Stimulated activated CD4-positive, alpha-beta T cell treated with anti-CD3 and anti-CD28 coated beads, Interleukin-2, amount 100 ng/mL, for 4 hours (primary cell): Measurements from ENCODE around the gene CLDN16.

Experiments used
- DNase-seq: peaks from one replicate; pipeline ENCODE4 v3.0.0-alpha.2; 2020; ENCODE audit warnings: low read depth

Gene CLDN16

DNA sequence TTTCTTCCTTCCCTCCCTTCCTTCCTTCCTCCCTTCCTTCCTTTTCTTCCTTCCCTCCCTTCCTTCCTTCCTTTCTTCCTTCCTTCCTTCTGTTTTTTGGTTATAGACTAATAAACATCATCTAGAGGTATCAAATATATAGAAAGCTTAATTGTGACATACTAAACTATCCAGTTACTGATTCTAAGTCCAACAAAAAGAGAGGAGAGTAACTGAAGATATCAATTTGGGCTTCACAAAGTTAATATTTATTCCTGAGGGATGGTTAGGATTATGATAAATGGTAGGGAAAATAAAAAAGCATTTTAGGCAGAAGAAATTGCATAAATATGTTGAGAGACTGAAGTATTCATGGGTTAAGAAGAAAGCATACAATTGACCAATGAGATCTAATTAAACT is 7.8 kb upstream of the CLDN16 start:
- no peak for DNase-seq

DNA sequence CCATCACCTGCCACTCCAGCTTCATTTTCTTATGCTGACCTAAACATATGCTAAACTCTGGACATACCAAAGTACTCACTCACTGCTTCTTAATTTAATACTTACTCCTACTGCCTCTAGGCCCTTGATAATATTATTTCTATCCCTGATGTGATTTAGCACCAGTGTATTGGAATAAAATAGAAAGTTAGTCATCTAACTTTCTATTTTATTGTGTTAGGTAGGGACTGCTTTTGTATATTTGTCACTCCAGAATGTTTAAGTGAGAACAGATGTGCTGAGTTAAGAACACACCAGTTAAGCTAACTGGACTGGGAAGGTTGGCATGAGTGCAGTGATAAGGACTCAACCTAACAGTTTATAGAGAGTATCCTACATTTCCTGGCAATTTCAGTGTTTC is 6.5 kb upstream of the CLDN16 start:
- no peak for DNase-seq

DNA sequence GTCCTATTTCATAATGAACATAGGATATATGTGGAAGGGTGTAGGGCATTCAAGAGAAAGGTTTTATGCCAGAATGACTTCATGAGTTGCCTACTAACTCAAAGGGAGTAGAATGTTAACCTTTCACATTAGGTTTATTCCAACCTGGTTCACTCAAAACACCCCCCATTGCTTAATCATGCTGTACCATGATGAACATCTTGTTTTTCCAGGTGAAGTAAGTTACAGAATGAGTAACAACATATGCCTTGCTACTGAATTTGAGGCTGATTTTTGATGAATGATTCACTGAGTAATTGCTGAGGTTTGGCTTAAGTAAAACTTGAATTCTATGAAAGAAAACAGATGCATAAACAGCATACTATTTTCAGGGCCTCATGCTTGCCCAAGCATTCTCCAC is 5.9 kb upstream of the CLDN16 start:
- DNase-seq, result no peak

DNA sequence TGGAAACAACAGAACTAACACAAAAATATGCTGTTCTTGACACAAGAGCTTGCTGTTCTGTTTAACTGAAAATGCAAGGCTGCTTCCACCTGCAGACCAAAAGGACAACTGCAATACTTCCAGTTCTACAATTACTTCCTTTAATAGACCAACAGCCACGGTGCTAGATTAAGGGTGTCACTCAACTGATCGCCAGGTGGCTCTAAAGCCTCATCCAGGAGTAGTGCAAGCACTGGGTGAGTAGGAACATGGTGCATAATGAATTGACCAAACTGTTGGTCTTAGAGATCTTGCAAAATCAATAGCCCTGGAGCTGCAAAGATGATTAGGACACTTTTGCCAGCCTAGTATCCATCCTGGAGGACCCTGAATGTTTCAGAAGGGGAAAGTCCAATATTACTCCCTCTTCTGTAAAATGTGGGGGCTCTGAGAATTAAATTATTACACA is 3.6 kb upstream of the CLDN16 start:
- no peak for DNase-seq

DNA sequence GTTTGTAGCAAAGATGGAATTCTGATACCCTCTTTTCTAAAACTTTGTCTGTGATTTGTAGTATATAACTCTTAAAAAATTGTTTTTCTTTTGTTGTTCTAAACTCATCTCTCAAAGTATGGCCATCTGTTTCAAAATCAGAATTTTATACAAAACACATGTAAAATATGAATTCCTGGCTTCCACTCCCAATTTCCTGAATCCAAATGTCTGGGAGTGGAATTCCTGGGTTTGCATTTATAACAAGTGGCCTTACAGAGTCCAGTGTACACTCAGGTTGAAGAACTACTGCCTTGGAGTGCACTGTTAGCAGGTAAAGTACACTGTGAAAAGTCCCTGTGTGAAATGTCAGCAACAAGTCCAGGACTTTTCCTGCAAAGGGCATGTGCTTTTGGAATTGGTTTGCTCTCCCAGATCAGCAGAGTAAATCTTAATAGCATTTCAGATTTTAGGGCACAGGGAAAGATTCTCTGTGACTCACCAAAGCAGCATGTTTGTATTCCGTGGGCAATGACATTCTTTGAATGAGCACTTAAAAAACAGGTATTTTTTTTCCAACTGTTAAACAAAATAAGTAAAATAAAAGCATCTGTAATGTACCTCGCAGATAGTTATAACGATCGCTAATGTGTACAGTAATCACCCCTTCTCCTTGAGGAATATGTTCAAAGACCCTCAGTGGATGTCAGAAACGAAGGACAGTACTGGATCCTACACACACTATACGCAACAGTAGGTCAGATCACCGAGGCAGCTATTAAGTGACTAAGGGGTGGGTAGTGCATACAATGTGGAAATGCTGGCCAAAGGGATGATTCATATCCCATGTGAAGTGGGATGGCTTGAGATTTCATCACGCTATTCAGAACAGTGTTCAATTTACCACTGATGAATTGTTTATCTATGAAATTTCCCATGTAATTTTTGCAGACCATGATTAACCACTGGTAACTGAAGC is 2.0 kb upstream of the CLDN16 start:
- DNase-seq, result no peak

DNA sequence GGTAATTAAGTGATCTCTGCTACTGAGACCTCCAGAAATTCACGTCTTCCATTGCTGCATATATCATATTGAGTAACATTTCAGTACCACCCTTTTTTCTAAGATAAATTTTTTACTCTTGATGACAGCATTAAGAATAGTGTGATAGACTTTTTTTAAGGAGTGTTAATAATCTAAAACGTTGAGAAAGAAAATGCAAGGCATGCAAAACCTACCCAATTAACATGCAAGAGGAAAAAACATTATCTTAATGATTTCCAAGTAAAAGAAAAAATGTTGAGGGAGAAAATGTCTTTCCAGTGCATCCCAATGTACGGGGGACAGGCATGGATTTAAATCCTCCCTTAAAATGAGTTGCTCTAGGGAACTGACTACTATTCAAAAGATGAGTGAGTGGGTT is 740 bp downstream of the CLDN16 start:
- no peak for DNase-seq

DNA sequence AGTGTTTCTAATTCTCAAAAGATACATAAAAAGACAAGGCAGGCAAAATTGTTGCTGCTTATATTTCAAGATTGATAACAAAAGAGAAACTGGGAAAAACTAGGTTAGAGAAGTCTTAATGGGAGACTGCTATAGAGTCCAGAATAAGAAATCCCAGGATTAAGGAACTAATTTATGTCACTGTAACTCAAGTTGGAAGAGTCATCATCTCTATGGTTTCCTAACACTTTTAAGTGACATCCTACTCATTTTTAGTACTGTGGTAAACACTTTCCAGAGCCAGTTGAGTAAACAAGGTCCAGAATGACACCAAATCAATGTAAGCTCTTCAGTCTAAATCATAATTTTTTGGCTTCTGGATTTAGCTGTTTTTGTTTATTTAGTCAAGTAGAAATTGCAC is 8.0 kb downstream of the CLDN16 start:
- DNase-seq, result no peak

DNA sequence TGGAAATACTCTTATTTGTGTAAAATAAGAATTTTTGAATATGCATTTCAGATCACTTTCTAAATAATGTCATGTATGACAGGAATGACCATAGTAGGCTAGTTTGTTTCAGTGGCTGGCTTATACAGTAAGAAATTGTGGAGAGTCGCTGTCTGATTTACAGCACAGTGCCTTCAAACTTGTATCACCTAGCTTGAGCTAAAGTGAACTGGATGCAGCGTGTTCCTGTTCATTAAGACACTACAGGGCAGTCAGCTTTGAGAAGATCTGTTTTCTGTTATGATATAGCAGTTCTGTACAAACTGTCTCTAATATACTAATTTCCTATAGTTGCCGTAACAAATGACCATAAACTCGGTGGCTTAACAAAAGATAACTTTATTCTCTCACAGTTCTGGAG is 9.9 kb downstream of the CLDN16 start:
- no peak for DNase-seq

DNA sequence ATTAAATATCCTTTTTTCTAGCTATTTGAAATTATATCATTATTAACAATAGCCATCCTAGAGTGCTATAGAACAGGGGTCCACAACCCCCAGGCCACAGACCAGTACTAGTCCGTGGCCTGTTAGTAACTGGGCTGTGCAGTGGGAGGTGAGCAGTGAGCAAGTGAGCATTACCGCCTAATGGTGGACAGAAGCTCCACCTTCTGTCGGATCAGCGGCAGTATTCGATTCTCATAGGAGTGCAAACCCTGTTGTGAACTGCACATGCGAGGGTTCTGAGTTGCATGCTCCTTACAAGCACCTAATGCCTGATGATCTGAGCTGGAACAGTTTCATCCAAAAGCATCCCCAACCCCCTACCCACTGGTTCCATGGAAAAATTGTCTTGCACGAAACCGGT is 11.7 kb downstream of the CLDN16 start:
- no peak for DNase-seq

DNA sequence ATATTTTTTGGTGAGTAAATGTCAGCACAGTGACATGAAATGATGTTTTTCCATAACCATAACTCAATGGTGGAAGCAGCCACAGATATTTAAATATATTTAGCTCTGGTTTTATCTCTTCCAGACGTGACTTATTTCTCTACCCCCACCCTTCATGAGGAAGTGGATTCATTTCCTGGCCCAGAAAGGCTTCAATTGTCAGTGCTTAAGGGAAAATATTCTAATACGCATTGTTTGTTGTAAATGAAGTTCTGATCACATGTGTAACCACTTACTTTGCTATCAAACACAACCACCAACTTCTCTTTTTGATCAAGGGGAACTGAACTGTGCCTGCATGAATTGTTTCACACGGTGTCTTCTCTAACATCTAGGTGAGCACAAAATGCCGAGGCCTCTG is 14.0 kb downstream of the CLDN16 start:
- no peak for DNase-seq

DNA sequence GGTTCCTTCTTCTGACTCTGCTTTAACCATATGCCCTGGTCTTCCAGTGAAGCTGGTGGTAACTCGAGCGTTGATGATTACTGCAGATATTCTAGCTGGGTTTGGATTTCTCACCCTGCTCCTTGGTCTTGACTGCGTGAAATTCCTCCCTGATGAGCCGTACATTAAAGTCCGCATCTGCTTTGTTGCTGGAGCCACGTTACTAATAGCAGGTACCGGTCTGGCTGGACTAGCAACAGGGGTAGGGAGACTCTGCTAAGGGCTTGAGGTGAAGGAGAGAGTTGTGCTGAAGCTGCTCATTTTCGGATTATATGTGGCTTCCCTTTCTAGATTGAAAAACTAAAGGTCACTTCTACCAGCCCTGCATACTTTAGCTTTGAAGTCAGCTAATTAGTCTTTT is 16.8 kb downstream of the CLDN16 start:
- no peak for DNase-seq

DNA sequence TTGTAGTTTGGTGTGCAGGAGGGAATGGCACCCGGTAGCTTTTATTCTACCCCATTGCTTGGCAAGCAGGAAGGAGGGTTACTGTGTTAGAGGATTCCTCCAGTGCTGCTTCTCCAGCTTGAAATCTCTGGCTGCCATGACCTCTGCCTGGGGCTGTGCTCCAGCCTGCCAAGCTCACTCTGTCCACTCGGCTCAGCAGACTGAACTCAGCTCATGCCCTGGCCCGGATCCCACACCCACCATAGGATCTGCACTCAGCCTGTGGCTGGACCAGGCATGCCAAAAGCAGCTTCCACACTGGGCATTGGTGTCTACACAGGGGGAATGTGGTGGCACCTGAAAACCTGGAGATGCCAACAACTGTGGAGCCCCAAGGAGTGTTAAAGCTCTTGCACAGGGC is 26.3 kb downstream of the CLDN16 start:
- no peak for DNase-seq

DNA sequence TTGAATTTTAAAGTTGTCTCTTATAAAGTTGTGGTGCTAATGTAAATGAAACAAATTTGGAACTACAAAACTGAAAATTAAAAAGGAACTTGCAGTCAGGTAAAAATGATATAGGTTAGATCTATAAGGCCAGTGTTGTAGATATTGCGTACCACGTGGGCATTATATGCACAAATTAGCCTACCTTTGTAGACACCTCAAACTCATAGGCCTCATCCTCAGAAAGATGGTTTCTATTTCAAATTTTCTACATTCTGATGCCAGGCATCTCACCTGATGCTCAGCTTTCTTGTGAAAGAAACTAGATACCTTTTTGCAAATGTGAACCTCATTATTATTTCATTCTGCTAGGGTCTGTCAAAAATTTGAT is 36.1 kb downstream of the CLDN16 start:
- DNase-seq, result no peak

DNA sequence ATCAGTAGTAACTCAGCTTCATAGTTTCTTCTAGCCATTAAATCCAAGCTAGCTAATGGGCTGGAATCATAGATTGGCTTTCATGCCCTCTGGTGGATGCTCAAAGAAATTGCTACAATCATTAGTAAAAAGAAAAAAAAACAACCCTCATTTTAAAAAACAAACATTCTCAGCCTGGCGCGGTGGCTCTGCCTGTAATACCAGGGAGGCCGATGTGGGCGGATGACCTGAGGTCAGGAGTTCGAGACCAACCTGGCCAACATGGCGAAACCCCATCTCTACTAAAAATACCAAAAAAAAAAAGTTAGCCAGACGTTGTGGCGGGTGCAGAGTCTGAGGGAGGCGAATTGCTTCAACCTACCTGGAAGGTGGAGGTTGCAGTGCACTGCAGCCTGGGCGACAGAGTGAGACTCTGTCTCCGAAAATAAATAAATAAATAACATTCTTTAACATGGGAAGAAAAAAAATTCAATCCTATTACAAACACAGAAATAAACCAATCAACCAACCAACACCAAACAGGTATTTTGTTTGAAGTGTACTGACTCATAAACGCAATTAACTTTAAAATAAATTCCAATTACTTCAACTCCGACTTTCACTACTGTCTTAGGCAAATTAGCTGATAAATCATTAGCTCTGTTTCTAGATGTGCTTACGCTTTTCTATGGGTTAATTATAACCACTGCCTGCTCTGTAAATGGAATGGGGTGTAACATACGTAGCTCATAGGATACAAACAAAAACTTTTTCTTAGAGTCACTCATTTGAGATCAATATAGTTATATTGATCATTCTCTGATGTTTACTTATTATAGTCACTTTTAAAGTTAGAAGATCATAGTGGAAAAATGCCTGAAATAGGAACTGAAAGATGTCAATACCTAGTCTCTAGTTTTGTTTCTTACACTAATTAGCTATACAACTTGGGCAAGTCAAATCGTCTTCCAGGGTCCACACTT is 36.8 kb downstream of the CLDN16 start:
- DNase-seq, result peak; percentile 7

DNA sequence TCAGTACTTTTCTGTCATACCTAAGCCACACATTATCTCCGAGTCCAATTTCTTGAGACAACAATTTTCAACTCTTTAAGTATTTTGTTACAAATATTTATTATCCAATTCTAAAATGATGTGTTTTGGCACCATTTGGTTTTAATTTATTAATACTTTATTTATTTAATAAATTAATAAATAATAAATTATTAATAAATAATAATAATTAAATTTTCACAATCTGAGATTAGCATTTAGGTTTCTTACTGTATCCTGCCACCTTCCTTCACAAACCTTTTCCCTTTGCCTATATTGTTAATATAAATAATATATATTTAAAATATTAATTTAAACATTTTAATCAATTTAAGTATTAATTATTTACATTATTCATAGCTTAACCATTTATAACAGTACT is 37.9 kb downstream of the CLDN16 start:
- DNase-seq, result no peak

DNA sequence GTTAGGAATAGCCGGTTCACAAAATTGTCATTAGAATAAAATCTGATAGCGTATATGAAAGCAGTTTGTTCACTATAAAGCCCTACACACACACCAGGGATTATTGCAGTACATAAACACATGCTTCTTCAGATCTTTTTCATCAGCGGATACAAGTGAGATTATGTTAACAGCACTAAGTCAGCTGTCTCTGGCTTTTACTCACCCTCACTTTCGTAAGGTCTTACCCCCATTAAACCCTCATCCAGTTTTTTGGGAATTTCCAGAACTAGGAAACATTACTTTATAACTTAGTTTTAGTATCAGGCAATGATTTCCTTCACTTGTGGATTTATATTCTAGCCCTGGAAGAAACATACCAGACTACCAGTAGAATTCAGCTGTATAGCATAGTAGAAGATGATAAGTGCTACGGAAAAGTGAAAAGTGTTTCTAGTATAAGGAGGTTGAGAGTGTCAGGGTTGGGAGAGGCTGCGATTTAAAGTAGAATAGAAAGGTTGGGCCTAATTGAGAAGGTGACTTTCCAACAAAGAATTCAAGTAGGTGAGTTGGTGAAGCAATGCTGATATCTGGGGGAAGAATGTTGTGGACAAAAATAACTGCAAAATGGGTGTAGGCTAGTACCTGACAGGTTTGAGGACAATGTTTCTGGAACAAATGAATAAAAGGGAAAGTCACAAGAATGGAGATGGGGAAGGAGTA is 39.0 kb downstream of the CLDN16 start:
- no peak for DNase-seq

DNA sequence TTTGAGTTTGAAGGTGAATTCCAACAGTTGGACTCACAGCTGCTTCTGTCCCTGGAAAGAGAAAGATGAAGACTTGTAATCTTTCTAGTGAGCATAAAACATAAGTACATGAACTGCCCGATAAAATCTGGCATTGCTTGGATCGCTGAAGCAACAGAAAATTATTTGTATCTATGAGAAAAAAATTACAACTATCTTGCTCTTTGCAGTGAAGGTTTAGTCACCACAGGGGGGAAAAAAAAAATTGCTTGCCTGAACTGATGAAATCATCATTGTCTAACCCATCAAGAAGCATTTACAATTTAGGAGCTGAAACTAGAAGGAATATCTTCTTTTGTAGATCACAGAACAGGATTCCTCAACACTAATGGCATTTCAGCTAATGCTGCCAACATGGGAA is 41.7 kb downstream of the CLDN16 start:
- DNase-seq, result no peak

DNA sequence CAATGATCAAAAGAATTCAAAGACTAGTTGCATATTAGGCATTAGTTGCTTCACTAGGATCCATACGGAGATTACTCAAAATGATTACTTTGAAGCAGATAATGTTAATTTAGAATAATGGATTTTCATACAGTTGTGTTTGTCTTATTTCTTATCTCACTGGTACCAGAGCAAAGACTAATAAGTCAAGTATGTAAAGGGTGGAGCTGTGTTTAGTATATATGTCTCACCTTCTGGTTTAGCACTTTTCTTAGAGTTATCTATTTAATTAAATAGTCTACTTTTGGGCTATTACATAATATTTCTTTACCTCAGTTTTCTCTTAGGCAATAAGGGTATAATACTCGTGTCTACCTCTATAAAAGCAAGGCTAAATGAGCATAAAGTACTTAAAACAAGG is 42.9 kb downstream of the CLDN16 start:
- no peak for DNase-seq

DNA sequence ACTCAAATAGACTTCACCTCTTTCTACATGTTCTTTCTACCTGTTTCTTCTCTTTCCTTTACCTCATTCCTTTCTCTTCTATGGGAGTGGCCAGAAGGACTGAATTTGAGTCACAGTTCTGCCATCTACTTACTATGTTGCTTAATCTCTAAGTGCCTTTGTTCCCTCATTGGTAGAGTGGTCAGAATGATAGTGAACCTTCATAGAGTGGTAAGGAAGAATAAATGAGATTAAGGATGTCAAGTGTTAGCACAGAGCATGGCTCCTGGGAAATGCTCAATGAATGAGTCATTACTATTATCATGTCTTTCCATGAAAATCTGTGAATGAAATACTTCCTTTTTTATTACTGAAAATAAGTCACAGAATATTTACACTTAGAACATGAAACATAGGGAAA is 44.3 kb downstream of the CLDN16 start:
- no peak for DNase-seq

DNA sequence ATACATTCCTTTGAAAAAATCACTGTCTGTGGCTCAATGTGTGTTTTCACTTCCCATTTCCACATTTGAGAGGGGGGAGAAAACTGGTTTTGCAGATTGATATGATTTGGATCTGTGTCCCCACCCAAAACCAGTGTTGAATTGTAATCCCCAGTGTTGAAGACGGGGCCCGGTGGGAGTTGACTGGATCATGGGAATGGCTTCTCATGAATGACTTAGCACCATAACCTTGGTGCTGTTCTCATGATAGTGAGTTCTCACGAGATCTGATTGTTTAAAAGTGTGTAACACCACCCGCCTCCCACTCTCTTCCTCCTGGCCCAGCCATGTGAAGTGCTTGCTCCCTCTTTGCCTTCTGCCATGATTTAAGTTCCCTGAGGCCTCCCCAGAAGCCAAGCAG is 45.7 kb downstream of the CLDN16 start:
- DNase-seq, result no peak

DNA sequence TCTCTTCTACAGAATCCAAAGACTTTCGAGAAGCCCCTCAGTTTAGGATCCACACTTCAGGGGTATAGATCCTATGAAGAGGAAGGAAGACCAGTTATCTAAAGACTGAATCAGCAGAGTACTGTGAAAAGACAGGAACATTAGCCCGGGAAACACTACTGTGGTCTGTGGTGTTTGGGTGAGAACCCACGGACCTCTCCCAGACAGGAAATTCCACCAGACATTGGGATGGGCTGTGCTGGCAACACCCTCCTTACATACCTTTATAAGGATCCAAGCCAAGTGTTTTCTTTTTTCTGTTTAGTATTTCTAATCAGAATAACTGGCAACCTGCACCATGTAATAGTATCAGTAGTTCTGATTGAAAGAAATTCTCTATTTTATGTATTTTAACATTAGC is 47.7 kb downstream of the CLDN16 start:
- DNase-seq, result no peak

DNA sequence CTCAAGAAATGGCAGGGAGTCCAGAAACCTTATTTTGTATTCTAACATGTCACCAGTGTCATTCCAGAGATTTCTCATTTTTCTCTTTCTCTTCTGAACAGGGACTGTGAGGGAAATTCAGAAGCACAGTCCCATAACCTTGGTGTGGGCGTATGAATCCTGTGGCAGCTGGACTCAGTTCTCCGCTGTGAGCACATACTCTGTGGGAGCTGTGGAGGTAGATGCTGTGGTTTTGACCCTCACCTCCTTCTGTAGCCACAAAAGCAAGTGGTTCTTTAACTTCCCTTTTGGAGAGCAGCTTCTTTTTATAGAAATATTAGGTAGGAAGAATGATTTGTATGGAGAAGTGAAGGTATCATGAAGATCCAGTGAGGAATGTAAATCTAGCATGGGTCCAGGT is 48.4 kb downstream of the CLDN16 start:
- DNase-seq, result no peak
